GM12801 (cell line): ENCODE measurements around the gene ANKRD13D.

ENCODE experiments used
- TF ChIP-seq, protein P1 (sequence below): IDR thresholded peaks from one replicate; pipeline ENCODE4 v1.5.1; 2011; ENCODE audit warnings: control low read depth; ENCODE audit not compliant: insufficient read length; ENCODE audit errors: extremely low read depth

The ANKRD13D gene

GRCh38 chr11:67264877-67265632 is 24.0 kb upstream of the ANKRD13D start:
- TF ChIP-seq, protein P1, sequence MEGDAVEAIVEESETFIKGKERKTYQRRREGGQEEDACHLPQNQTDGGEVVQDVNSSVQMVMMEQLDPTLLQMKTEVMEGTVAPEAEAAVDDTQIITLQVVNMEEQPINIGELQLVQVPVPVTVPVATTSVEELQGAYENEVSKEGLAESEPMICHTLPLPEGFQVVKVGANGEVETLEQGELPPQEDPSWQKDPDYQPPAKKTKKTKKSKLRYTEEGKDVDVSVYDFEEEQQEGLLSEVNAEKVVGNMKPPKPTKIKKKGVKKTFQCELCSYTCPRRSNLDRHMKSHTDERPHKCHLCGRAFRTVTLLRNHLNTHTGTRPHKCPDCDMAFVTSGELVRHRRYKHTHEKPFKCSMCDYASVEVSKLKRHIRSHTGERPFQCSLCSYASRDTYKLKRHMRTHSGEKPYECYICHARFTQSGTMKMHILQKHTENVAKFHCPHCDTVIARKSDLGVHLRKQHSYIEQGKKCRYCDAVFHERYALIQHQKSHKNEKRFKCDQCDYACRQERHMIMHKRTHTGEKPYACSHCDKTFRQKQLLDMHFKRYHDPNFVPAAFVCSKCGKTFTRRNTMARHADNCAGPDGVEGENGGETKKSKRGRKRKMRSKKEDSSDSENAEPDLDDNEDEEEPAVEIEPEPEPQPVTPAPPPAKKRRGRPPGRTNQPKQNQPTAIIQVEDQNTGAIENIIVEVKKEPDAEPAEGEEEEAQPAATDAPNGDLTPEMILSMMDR: no peak

DNA sequence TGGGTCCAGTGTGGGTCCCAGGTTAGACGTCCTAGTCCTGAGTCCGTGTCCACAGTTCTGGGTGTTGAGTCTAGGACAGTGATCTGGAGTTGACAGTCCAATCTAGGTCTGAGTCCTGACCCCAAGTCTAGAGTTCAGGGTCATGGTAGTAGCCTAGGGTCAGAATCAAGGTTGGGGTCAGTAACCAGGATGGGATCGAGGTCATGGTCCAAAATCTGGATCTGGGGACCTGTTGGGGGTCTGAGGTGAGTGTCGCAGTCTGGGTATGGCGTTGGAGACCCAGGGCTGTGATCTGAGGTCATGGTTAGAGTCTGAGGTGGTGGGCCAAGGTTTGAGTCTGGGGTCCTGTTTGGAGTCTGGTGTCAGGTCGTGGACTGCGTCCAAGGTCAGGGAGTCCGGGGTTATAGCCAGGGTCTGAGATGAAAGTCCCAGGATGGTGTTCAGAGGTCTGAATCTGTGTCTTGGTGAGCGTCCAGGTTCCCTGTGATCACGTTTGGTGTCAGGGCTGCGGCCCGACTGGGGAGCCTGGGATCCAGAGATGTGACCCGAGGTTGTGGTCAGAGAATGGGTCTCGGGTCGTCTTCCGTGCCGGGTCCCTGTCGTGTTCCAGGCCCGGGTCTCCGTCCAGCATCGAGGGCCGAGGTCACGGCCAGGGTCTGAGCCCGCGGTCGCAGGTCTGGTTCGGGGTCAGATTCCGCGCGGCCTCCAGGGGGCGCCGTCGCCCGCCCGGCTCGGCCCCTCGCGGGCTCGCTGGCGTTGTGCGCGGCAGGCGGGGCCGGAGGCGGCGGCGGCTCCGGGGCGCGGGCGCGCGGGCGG is 23.3 kb upstream of the ANKRD13D start:
- TF ChIP-seq, protein P1: no peak

GRCh38 chr11:67266449-67267187 is 22.5 kb upstream of the ANKRD13D start, which contains the start of gene GRK2:
Gene GRK2, plus strand, starts transcription at chr11:67266473. Its CDS starts 227 bp downstream, at chr11:67266700.
- TF ChIP-seq, protein P1: no peak

DNA sequence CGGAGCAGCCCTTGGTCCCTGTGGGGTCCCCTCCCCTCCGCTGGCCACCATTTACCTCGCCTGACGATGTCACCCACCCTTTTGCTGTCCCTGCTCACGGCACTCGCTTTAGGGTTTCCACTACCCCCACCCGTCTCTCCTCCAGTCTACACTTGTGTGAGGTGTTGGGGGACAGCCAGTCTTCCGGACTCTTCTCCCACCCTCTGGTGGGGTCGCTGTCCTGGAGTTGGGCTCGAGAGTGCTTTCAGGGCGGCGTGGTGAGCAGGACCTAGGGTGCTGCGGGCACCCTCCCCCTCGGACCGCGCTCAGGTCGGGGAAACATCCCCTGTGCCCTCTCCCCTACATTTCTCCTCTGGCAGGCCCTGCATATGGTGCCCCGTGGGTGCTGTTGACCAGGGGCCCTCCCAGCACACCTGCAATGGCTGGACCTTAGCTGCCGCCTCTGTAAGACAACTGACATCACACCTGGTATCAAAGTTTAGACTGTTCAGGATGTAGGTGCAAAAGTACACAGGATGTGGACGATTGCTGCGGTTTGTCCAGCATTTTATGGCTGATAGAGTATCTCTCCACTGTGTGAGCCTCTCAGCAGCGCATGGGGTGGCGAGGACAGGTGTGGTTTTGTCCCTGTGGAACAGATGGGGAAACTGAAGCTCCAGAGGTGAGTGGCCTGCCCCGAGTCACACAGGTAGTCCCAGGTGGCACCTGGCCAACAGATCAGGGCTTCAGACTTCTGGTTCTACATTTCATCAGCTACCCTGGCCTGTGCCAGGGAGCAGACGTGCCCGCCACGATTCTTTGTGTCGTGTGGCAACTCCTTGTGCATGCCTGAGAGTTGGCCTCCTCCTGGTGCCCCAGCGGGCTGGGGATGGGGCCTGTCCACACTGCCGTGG is 21.7 kb upstream of the ANKRD13D start:
- TF ChIP-seq, protein P1: no peak

DNA sequence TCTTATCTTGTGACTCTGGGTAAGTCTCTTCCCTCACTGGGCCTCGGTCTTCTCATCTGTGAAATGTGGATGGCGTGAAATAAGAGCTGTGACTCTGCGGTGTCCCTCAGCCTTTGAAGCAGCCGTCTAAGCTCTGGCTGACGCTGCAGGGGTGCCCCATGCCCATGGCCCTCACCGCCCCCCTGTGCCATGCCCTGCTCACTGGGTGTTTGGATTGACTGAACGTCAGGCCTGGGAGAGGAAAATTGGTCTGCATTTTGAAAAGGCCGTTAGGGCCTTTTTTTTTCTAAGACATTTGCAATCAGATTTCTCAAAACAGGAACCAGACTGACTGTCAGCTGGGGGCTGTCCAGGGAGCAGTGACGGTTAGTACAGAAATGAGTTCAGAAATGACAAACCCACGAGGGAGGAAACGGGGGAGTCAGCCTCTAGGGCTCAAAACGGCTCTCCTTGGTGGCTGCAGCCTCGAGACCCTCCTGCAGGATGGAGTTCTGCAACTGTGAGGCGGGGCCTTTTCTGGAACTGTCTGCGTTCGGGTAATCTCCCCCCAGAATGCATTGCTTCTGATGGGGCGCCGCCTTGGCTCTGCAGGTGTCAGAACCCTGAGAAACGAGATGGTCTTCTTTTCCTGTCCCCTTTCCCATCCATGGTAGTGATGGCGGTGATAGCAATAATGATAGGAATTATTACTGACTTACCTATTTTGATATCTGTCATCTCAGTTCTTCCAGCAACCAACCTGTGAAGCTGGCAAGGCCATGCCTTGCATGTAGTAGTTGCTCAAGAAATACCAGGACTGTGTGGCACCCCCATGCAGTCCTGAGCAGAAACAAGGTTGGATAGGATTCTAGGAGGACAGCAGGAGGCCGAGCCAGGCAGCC is 20.8 kb upstream of the ANKRD13D start:
- TF ChIP-seq, protein P1: no peak

GRCh38 chr11:67268962-67269268 is 20.2 kb upstream of the ANKRD13D start:
- TF ChIP-seq, protein P1: no peak
